PC-9 (cell line): ENCODE results near the gene PPARGC1A.

Experiments
- CTCF ChIP-seq: fragments of 200-600 bp; sonication (generic); conservative IDR thresholded peaks from 2 replicates; pipeline ENCODE4 v1.6.1; 2017; ENCODE audit warnings: mixed run types, antibody characterized with exemption, mild to moderate bottlenecking, moderate library complexity
- EZH2 ChIP-seq: fragments of 200-600 bp; sonication (generic); IDR thresholded peaks from 2 replicates; pipeline ENCODE4 v1.8.0; 2017; ENCODE audit warnings: antibody characterized with exemption, low read depth

DNA sequence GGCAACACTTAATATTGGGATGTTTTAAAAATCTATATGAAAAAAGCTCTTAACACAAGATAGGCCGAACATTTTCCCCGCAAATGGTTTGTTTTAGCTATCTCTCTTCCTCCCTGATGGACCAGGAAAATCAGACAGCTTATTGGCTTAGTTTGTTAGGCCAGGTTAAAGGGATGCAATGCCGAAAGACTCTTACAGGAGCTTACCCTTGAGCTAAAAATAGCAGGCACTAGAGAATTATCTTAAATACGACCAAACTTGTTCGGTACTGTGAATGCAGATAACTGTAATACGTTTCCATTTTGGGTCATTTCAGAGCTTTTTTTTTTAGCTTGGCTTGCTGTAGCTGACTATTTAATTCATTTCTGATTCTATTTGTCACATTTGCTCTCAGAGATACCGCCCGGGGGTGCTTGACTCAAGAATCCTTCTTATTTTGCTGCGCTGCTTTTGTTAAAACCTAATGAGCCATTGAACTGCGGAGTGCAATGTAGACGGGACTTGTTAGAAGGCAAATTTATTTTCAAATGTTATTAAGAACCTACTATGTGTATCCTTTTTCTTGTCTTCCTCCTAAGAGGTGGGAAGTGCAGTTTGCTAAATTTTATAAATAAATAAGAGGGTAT is 23.3 kb downstream of the PPARGC1A start:
- TF ChIP-seq CTCF (no peak), EZH2 (no peak)
